Sigmoid colon (tissue), 3 donors: ENCODE data around the gene MYCBPAP.

Source experiments
- CTCF ChIP-seq, 4 experiments: fragments of 450-650 bp in 3 of 4; fragments of 200-600 bp in 1 of 4; IDR thresholded peaks; one replicate each; pipeline ENCODE4 v1.5.1; 2016 to 2019; ENCODE audit warnings: antibody characterized with exemption in 4 of 4, mild to moderate bottlenecking in 3 of 4, moderate library complexity in 2 of 4
- POLR2A ChIP-seq, 2 donors: fragments of 450-650 bp; IDR thresholded peaks; one replicate each; pipeline ENCODE4 v1.6.1; 2016; ENCODE audit warnings: antibody characterized with exemption in 2 of 2, mild to moderate bottlenecking in 2 of 2, moderate library complexity in 2 of 2

GRCh38 chr17:50464121-50464520 is 44.1 kb upstream of the MYCBPAP start:
- no peak for TF ChIP-seq CTCF (IDR thresholded peaks at IDR 0.05)
- no peak for TF ChIP-seq POLR2A (IDR thresholded peaks at IDR 0.05)
